Subcutaneous adipose tissue (tissue), 4 donors: ENCODE data around the gene RHEB. TPM values are rescaled to one million over a fixed set of nuclear protein-coding genes. Genes with fewer than 3 reads are reported as not detected.

ENCODE experiments used
- CTCF ChIP-seq: fragments of 450-650 bp; IDR thresholded peaks from one replicate; pipeline ENCODE4 v1.5.1; 2016; ENCODE audit warnings: low read depth, mild to moderate bottlenecking, control low read depth, antibody characterized with exemption, moderate library complexity
- total RNA-seq, 4 donors: library from RNA; depleted of rRNA; stranded (reverse); fragments of >200 nt; gene quantifications; one replicate each; pipeline ENCODE4 v1.1.0, GENCODE V29; 2016

RHEB gene
- total RNA-seq, 4 donors from 2014 or later: 98.1 to 132 (median 106) TPM

GRCh38 chr7:151435971-151436370 is 83.7 kb downstream of the RHEB start:
- no peak for TF ChIP-seq CTCF

- no peak for TF ChIP-seq CTCF
These were observed 84.4 kb downstream of the RHEB start for GRCh38 chr7:151435103-151435916.

GRCh38 chr7:151434549-151434948 is 85.1 kb downstream of the RHEB start:
- no peak for TF ChIP-seq CTCF

GRCh38 chr7:151433721-151434400 is 85.8 kb downstream of the RHEB start:
- TF ChIP-seq CTCF: no peak

GRCh38 chr7:151432658-151433521 is 86.8 kb downstream of the RHEB start:
- TF ChIP-seq CTCF: no peak

- TF ChIP-seq CTCF: no peak
These were observed 87.9 kb downstream of the RHEB start for GRCh38 chr7:151431768-151432311.
